Measurements from ENCODE around the gene ANKRD11. TPM values are rescaled to one million over a fixed set of nuclear protein-coding genes. Genes with fewer than 3 reads are reported as not detected.

ANKRD11 gene
- total and polyA plus RNA-seq, 7 donors, result 30.6 to 161 (median 42.8) TPM

DNA sequence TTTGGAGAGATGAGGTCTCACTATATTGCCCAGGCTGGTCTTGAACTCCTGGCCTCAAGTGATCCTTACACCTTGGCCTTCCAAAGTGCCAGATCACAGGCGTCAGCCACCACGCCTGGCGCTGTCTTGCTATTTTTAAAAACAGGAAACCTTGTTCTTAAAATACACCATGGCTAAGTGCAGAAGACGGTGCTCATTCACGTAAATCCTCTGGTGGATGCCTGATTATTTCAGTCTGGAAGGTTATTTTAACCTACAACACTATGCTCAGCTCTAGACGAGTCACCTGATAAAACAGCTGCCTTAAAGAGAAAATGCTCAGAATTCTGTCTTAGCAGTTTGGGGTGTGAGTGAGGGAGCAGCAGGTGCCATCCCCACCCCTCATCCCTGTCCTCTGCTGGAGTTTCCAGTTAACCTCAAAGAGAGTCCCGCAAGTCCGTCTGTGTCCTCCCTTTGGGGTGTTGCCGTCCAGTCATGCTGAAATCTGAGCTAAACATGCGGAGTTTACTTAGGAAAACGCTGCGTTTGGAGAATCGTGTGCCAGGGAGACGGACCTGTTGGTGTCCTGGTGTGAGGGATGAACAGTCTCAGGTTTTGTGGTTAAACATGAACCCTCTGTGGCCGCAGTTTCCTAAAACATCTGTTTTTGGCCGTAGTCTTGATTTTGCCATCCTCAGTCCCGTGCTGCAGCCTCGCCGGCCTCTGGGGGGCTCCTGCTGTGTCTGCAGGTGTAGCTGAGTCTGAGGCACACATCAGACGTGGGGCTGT, 35.0 kb upstream of the ANKRD11 start:
- H3K4me1 ChIP-seq, result no peaks in the 10 kb centered on the region
- no peak overlapping the region for H3K27ac ChIP-seq
- no peak overlapping the region for H3K4me3 ChIP-seq
- H3K36me3 ChIP-seq, result peaks cover 22 to 91% (median 68%) of the 10 kb centered on the region in 4 donors
- H3K27me3 ChIP-seq, result no peaks in the 10 kb centered on the region
- WGBS, 2 donors, result 66 to 86% methylated on average over 20 of the region's 20 CpGs
- no peak for DNase-seq
- intact Hi-C loops (cut with DNase I), result no loop called here
- TF ChIP-seq POLR2AphosphoS5 (IDR thresholded peaks at IDR 0.05) (no peak), EP300 (IDR thresholded peaks at IDR 0.05) (no peak), POLR2A (IDR thresholded peaks at IDR 0.05) (no peak)
- TF ChIP-seq, protein P1, sequence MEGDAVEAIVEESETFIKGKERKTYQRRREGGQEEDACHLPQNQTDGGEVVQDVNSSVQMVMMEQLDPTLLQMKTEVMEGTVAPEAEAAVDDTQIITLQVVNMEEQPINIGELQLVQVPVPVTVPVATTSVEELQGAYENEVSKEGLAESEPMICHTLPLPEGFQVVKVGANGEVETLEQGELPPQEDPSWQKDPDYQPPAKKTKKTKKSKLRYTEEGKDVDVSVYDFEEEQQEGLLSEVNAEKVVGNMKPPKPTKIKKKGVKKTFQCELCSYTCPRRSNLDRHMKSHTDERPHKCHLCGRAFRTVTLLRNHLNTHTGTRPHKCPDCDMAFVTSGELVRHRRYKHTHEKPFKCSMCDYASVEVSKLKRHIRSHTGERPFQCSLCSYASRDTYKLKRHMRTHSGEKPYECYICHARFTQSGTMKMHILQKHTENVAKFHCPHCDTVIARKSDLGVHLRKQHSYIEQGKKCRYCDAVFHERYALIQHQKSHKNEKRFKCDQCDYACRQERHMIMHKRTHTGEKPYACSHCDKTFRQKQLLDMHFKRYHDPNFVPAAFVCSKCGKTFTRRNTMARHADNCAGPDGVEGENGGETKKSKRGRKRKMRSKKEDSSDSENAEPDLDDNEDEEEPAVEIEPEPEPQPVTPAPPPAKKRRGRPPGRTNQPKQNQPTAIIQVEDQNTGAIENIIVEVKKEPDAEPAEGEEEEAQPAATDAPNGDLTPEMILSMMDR (IDR thresholded peaks at IDR 0.05), result no peak
- no peaks in the 10 kb centered on the region for H3K9me3 ChIP-seq

DNA sequence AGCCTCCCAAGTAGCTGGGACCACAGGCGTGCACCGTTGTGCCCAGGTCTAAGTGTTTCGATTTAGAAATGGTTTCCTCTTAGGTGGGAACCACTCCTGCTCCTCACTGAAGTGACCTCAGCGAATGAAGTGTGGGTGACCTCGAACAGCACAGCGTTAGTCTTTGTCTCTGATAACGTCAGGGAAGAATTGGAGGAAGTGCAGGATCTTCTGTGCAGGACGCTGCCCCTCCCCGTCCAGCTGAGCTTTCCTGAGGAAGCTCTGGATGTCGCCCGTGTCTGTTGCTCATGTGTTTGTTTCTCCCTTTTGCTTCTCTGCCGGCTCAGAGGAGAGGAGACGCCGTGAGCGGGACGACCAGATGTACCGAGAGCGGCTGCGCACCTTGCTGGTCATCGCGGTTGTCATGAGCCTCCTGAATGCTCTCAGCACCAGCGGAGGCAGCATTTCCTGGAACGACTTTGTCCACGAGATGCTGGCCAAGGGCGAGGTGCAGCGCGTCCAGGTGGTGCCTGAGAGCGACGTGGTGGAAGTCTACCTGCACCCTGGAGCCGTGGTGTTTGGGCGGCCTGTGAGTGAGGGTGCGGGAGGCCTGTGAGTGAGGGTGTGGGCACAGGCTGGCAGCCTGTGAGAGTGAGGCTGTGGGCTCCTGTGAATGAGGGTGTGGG, 33.5 kb upstream of the ANKRD11 start:
- TF ChIP-seq POLR2A (IDR thresholded peaks at IDR 0.05) (no peak), EP300 (IDR thresholded peaks at IDR 0.05) (no peak), POLR2AphosphoS5 (IDR thresholded peaks at IDR 0.05) (no peak)
- TF ChIP-seq, protein P1 (IDR thresholded peaks at IDR 0.05), result no peak
- Histone ChIP-seq H3K36me3 (peaks cover 22 to 90% (median 61%) of the 10 kb centered on the region in 4 donors), H3K27ac (no peak overlapping the region), H3K4me3 (no peak overlapping the region), H3K9me3 (no peaks in the 10 kb centered on the region), H3K4me1 (no peaks in the 10 kb centered on the region), H3K27me3 (no peaks in the 10 kb centered on the region)
- 87 to 92% methylated on average over 32 of the region's 32 CpGs for WGBS, 2 donors
- intact Hi-C loops (cut with DNase I), result no loop called here
- DNase-seq, result no peak

DNA sequence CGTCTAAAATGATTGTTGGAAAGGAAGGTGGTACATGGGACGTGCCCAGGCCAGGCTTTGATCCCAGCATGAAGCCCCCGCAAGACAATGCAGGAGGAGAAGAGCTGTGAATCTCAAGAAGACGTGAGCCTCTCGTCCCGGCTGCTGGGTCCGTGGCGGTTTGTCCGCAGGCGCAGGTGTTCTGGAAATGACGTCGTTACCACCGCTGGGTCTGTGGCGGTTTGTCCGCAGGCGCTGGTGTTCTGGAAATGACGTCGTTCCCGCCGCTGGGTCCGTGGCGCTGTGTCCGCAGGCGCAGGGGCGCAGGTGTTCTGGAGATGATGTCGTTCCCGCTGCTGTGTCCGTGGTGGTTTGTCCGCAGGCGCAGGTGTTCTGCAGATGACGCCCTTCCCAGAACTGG, 31.9 kb upstream of the ANKRD11 start:
- Histone ChIP-seq H3K27me3 (no peaks in the 10 kb centered on the region), H3K27ac (no peak overlapping the region), H3K36me3 (peaks cover 17 to 91% (median 61%) of the 10 kb centered on the region in 4 donors), H3K4me3 (no peak overlapping the region), H3K4me1 (no peaks in the 10 kb centered on the region), H3K9me3 (no peaks in the 10 kb centered on the region)
- 96% methylated on average over 31 of the region's 31 CpGs for WGBS, 2 donors
- no peak for DNase-seq
- no peak for TF ChIP-seq EP300 (IDR thresholded peaks at IDR 0.05)
- intact Hi-C loops (cut with DNase I), result no loop called here

DNA sequence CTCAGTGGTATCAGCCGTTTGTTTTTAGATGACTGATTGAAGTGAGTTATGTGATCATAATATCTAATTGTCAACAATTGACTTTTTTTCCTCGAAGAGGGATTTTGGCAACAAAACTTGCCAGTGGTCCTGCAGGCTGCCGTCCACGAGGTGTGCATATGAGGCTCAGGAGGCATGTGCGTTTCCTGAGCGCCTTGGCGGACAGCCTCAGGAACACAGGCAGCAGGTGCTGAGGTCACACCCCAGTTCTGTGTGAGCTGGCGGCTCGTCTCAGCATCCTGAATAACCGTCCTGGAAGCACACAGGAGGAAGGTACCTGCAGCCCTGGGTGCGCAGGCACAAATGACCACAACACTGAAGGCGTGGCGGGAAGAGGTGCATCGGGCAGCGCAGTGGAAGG, 29.5 kb upstream of the ANKRD11 start:
- Histone ChIP-seq H3K27ac (no peak overlapping the region), H3K27me3 (no peaks in the 10 kb centered on the region), H3K9me3 (no peaks in the 10 kb centered on the region), H3K36me3 (peaks cover 0 to 91% (median 56%) of the 10 kb centered on the region in 4 donors), H3K4me1 (no peaks in the 10 kb centered on the region), H3K4me3 (no peak overlapping the region)
- no peak for DNase-seq
- WGBS, 2 donors, result 87 to 91% methylated on average over 15 of the region's 15 CpGs
- intact Hi-C loops (cut with DNase I), result no loop called here
- TF ChIP-seq EP300 (IDR thresholded peaks at IDR 0.05) (no peak), POLR2A (IDR thresholded peaks at IDR 0.05) (no peak), POLR2AphosphoS5 (IDR thresholded peaks at IDR 0.05) (no peak)
- TF ChIP-seq, protein P1 (IDR thresholded peaks at IDR 0.05), result no peak

DNA sequence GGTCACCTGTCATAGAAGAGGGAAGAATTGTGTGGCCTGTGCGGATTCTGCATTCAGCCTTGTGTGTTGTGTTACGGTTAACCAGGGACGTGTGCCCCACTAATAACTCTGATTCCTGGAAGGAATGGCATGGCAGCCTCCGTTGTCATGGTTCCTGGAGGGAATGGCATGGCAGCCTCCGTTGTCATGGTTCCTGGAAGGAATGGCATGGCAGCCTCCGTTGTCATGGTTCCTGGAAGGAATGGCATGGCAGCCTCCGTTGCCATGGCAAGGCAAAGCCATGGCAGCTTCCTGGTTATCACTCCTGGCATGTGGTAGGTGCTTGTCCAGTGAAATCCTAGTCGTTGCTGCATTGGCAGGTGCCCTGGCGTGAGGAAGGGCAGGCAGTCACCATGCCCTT, 26.8 kb upstream of the ANKRD11 start:
- TF ChIP-seq POLR2A (IDR thresholded peaks at IDR 0.05) (no peak), POLR2AphosphoS5 (IDR thresholded peaks at IDR 0.05) (no peak), EP300 (IDR thresholded peaks at IDR 0.05) (no peak)
- TF ChIP-seq, protein P1 (IDR thresholded peaks at IDR 0.05), result no peak
- Histone ChIP-seq H3K4me1 (no peaks in the 10 kb centered on the region), H3K27me3 (no peaks in the 10 kb centered on the region), H3K36me3 (peaks cover 0 to 91% (median 55%) of the 10 kb centered on the region in 4 donors), H3K9me3 (no peaks in the 10 kb centered on the region), H3K27ac (no peak overlapping the region), H3K4me3 (no peak overlapping the region)
- intact Hi-C loops (cut with DNase I), result no loop called here
- DNase-seq, result no peak
- 73 to 83% methylated on average over 9 of the region's 9 CpGs for WGBS, 2 donors
